GM12878 (cell line): ENCODE measurements around the gene VRK3. TPM values are rescaled to one million over a fixed set of nuclear protein-coding genes. Genes with fewer than 3 reads are reported as not detected.

ENCODE experiments used
- ASH2L ChIP-seq: fragments of 300-600, 200-600 bp; sonication (generic); IDR thresholded peaks from 2 replicates; pipeline ENCODE4 v1.6.1; 2017; ENCODE audit warnings: low read depth, mild to moderate bottlenecking, borderline replicate concordance
- BRCA1 ChIP-seq: IDR thresholded peaks from 2 replicates; pipeline ENCODE4 v1.6.1; 2011; ENCODE audit warnings: low read depth, low read length, improper control_type of control experiment
- CBX3 ChIP-seq: fragments of 200-600 bp; sonication (generic); IDR thresholded peaks from 2 replicates; pipeline ENCODE4 v1.6.1; 2016; ENCODE audit warnings: low read depth, borderline replicate concordance
- EGR1 ChIP-seq, 2 experiments: IDR thresholded peaks; 1 replicate in 1 of 2; 2 replicates in 1 of 2; pipeline ENCODE4 v1.6.1; 2011 to 2012; ENCODE audit warnings: low read depth in 2 of 2, low read length in 2 of 2, borderline replicate concordance in 1 of 2, mild to moderate bottlenecking in 1 of 2, moderate library complexity in 1 of 2
- FOS ChIP-seq: IDR thresholded peaks from 3 replicates; pipeline ENCODE4 v1.6.1; 2011; ENCODE audit warnings: borderline replicate concordance; ENCODE audit not compliant: insufficient read length; ENCODE audit errors: extremely low read depth
- HDAC2 ChIP-seq: fragments of 200-600 bp; sonication (generic); IDR thresholded peaks from 2 replicates; pipeline ENCODE4 v1.6.1; 2017
- IRF4 ChIP-seq: IDR thresholded peaks from 2 replicates; pipeline ENCODE4 v1.6.1; 2011; ENCODE audit warnings: low read depth, low read length
- JUND ChIP-seq: IDR thresholded peaks from 2 replicates; pipeline ENCODE4 v1.6.1; 2012; ENCODE audit warnings: low read depth, mild to moderate bottlenecking, low read length, improper control_type of control experiment, moderate library complexity
- MXI1 ChIP-seq: fragments of 150-350 bp; IDR thresholded peaks from 2 replicates; pipeline ENCODE4 v1.6.1; 2011; ENCODE audit warnings: low read depth, mild to moderate bottlenecking, inconsistent platforms, low read length, improper control_type of control experiment
- NFXL1 ChIP-seq: fragments of 450-650 bp; IDR thresholded peaks from 2 replicates; pipeline ENCODE4 v1.6.1; 2017; ENCODE audit warnings: antibody characterized with exemption, mild to moderate bottlenecking, borderline replicate concordance
- PBX3 ChIP-seq: IDR thresholded peaks from 2 replicates; pipeline ENCODE4 v1.6.1; 2011; ENCODE audit warnings: mild to moderate bottlenecking, low read depth, low read length, moderate library complexity; ENCODE audit not compliant: insufficient replicate concordance
- POLR2AphosphoS5 ChIP-seq: IDR thresholded peaks from 2 replicates; pipeline ENCODE4 v1.6.1; 2011; ENCODE audit warnings: mild to moderate bottlenecking, low read length, inconsistent platforms
- PRDM15 ChIP-seq: fragments of 450-650 bp; formaldehyde crosslinking; IDR thresholded peaks from 2 replicates; pipeline ENCODE4 v1.4.0; 2020; ENCODE audit warnings: mild to moderate bottlenecking, moderate library complexity
- RCOR1 ChIP-seq: conservative IDR thresholded peaks from 2 replicates; pipeline ENCODE4 v1.6.1; 2012; ENCODE audit warnings: low read depth, low read length, improper control_type of control experiment
- RELB ChIP-seq: fragments of 450-650 bp; IDR thresholded peaks from 2 replicates; pipeline ENCODE4 v1.6.1; 2017; ENCODE audit warnings: low read depth, mild to moderate bottlenecking, moderate library complexity
- RFX5 ChIP-seq: IDR thresholded peaks from 2 replicates; pipeline ENCODE4 v1.6.1; 2011; ENCODE audit warnings: low read depth, low read length, improper control_type of control experiment
- RUNX3 ChIP-seq: IDR thresholded peaks from 2 replicates; pipeline ENCODE4 v1.6.1; 2012; ENCODE audit warnings: low read length, inconsistent platforms
- SP1 ChIP-seq: IDR thresholded peaks from one replicate; pipeline ENCODE4 v1.6.1; 2011; ENCODE audit warnings: low read depth, low read length
- ZNF217 ChIP-seq: fragments of 450-650 bp; IDR thresholded peaks from 2 replicates; pipeline ENCODE4 v1.6.1; 2017; ENCODE audit warnings: antibody characterized with exemption, mild to moderate bottlenecking
- polyA plus RNA-seq, 11 experiments: library from polyadenylated mRNA; depleted of rRNA in 4 of 11; unstranded in 6 of 11; stranded (reverse) in 5 of 11; fragments of >200 nt; fragmentation: Nextera tagmentation in 4 of 11; fragmentation: Illumina TruSeq in 1 of 11; extraction: Ambion mirVana in 4 of 11; extraction: Trizol in 1 of 11; gene quantifications; 1 replicate in 1 of 11; 2 replicates in 10 of 11; pipeline versions ENCODE4 v1.2.1 to v1.2.3, GENCODE V29; 2011 to 2016; ENCODE audit warnings: inconsistent platforms in 2 of 11, missing spikeins in 2 of 11, low read depth in 1 of 11
- total RNA-seq, 4 experiments: library from RNA; depleted of rRNA in 3 of 4; stranded (reverse); fragments of >200 nt in 3 of 4; fragmentation: Illumina TruSeq in 1 of 4; extraction: Trizol in 1 of 4; gene quantifications; 2 replicates each; pipeline versions ENCODE4 v1.2.1 to v1.2.3, GENCODE V29; 2013 to 2021
- TF ChIP-seq, protein P1 (sequence below): IDR thresholded peaks from 2 replicates; pipeline ENCODE4 v1.6.1; 2011; ENCODE audit warnings: low read depth, mild to moderate bottlenecking, low read length, moderate library complexity, borderline replicate concordance; ENCODE audit errors: extremely low read depth
- TF ChIP-seq, protein P2 (sequence below): IDR thresholded peaks from 2 replicates; pipeline ENCODE4 v1.6.1; 2012; ENCODE audit warnings: low read length, inconsistent platforms

Gene VRK3
- total and polyA plus RNA-seq, 10 of the 15 experiments (the other 5 are each of a cell fraction or from before 2014, with no cell fraction given) = 17.3 to 61.9 (median 35.5) TPM

- TF ChIP-seq PBX3 (no peak), RUNX3 (peak; percentile 36), RELB (0 out of 2 replicates have a peak, but pooled peaks have one; percentile 6), IRF4 (0 out of 2 replicates have a peak, but pooled peaks have one; percentile 8), CBX3 (no peak), SP1 (peak; percentile 92), ZNF217 (no peak), HDAC2 (no peak), JUND (no peak), BRCA1 (no peak), RFX5 (peak; percentile 85), ASH2L (no peak), EGR1 (IDR thresholded peaks at IDR 0.05; ENCODE audit: borderline replicate concordance in 1 of 2, low read depth in 2 of 2, low read length in 2 of 2) (no peak), NFXL1 (no peak), RCOR1 (no peak), MXI1 (no peak), POLR2AphosphoS5 (peak; percentile 90), FOS (peak; percentile 54), PRDM15 (CRISPR knock-in tag) (no peak)
- TF ChIP-seq, protein P1, sequence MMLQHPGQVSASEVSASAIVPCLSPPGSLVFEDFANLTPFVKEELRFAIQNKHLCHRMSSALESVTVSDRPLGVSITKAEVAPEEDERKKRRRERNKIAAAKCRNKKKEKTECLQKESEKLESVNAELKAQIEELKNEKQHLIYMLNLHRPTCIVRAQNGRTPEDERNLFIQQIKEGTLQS = 0 out of 2 replicates have a peak, but pooled peaks have one; percentile 19
- TF ChIP-seq, protein P2, sequence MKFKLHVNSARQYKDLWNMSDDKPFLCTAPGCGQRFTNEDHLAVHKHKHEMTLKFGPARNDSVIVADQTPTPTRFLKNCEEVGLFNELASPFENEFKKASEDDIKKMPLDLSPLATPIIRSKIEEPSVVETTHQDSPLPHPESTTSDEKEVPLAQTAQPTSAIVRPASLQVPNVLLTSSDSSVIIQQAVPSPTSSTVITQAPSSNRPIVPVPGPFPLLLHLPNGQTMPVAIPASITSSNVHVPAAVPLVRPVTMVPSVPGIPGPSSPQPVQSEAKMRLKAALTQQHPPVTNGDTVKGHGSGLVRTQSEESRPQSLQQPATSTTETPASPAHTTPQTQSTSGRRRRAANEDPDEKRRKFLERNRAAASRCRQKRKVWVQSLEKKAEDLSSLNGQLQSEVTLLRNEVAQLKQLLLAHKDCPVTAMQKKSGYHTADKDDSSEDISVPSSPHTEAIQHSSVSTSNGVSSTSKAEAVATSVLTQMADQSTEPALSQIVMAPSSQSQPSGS = no peak
Observed at GRCh38 chr19:50025022-50025793, at the start of gene VRK3 (continued).
